GM12878 (cell line): Measurements from ENCODE around the gene ELMO3. TPM values are rescaled to one million over a fixed set of nuclear protein-coding genes. Genes with fewer than 3 reads are reported as not detected.

Source experiments
- ATAC-seq: fragments of 200-7000 bp; cut with Tn5 transposase; 3 replicates; pipeline ENCODE4 v1.9.1; 2020; ENCODE audit warnings: mild to moderate bottlenecking, moderate library complexity
- BruUV-seq: library from RNA; stranded (reverse); fragments of 400-500 nt; replicated peaks from 2 replicates; lab custom pipeline; 2021; lab: Mats Ljungman, UMichigan
- CTCF ChIA-PET: fragments of 300-600 bp; sonication (Branson Sonifier 250); formaldehyde crosslinking; extraction: SDS; loops from one replicate; lab custom pipeline; 2021; ENCODE audit warnings: inconsistent platforms; lab: Yijun Ruan, JAX
- POLR2A ChIA-PET: fragments of 350-600 bp; formaldehyde crosslinking; extraction: SDS; loops from one replicate; lab custom pipeline; 2021; ENCODE audit warnings: inconsistent platforms; lab: Charles Lee
- RAD21 ChIA-PET: fragments of 300-600 bp; sonication (Branson Sonifier 250); formaldehyde crosslinking; loops from one replicate; lab custom pipeline; 2023; ENCODE audit warnings: antibody characterized with exemption; ENCODE audit not compliant: unreplicated experiment; lab: Charles Lee
- SMC1A ChIA-PET: fragments of 300-600 bp; sonication (Branson Sonifier 250); formaldehyde crosslinking; loops from one replicate; lab custom pipeline; 2023; ENCODE audit not compliant: unreplicated experiment, uncharacterized antibody; lab: Charles Lee
- DNase-seq: peaks from one replicate; pipeline ENCODE4 v3.0.0-alpha.2; 2011; ENCODE audit warnings: low read depth, low spot score
- FAIRE-seq: peaks from 3 replicates; lab custom pipeline; 2011; peaks lifted over from hg19 to GRCh38; lab: Jason Lieb, UNC
- H2AFZ ChIP-seq: 2 replicates; pipeline ENCODE4 v1.6.0; 2011; ENCODE audit warnings: low read depth, low read length, control low read depth; ENCODE audit not compliant: control insufficient read depth
- H3K27ac ChIP-seq: 2 replicates; pipeline ENCODE4 v1.5.1; 2011; ENCODE audit warnings: control low read depth; ENCODE audit not compliant: control insufficient read depth, insufficient read depth
- H3K27me3 ChIP-seq, 2 experiments: replicated peaks in 1 of 2; 2 replicates each; pipeline versions ENCODE4 v1.6.0 to v1.6.1; 2011; ENCODE audit warnings: low read length in 1 of 2; ENCODE audit not compliant: control insufficient read depth in 2 of 2, insufficient read depth in 2 of 2
- H3K36me3 ChIP-seq, 2 experiments: 2 replicates each; pipeline ENCODE4 v1.5.1; 2011; ENCODE audit warnings: low read length in 1 of 2; ENCODE audit not compliant: control insufficient read depth in 2 of 2, insufficient read depth in 2 of 2
- H3K4me1 ChIP-seq: 2 replicates; pipeline ENCODE4 v1.6.1; 2011; ENCODE audit warnings: mild to moderate bottlenecking, low read length, moderate library complexity, mixed read lengths; ENCODE audit not compliant: control insufficient read depth, insufficient read depth
- H3K4me2 ChIP-seq: 2 replicates; pipeline ENCODE4 v1.6.0; 2011; ENCODE audit warnings: control low read depth; ENCODE audit not compliant: control insufficient read depth, insufficient read depth
- H3K4me3 ChIP-seq: fragments of 200-600 bp; sonication (generic); 2 replicates; pipeline ENCODE4 v1.5.1; 2016
- H3K79me2 ChIP-seq: 2 replicates; pipeline ENCODE4 v1.6.0; 2011; ENCODE audit warnings: low read length; ENCODE audit not compliant: control insufficient read depth, insufficient read depth
- H3K9ac ChIP-seq: 2 replicates; pipeline ENCODE4 v1.8.0; 2011; ENCODE audit warnings: low read length, control low read depth, mixed read lengths; ENCODE audit not compliant: control insufficient read depth, insufficient read depth
- H3K9me3 ChIP-seq: replicated peaks from 3 replicates; pipeline ENCODE4 v1.5.1; 2011; ENCODE audit warnings: mild to moderate bottlenecking, low read length; ENCODE audit not compliant: control insufficient read depth, insufficient read depth
- H4K20me1 ChIP-seq: 2 replicates; pipeline ENCODE4 v1.6.0; 2011; ENCODE audit not compliant: control insufficient read depth, insufficient read depth
- ATF7 ChIP-seq: fragments of 450-650 bp; IDR thresholded peaks from 2 replicates; pipeline ENCODE4 v1.6.1; 2016; ENCODE audit warnings: low read depth, mild to moderate bottlenecking
- BCL11A ChIP-seq: IDR thresholded peaks from 2 replicates; pipeline ENCODE4 v1.6.1; 2011; ENCODE audit warnings: low read depth, low read length
- CREM ChIP-seq: IDR thresholded peaks from 2 replicates; pipeline ENCODE4 v1.6.1; 2014; ENCODE audit warnings: antibody characterized with exemption, low read depth
- GABPA ChIP-seq: IDR thresholded peaks from 2 replicates; pipeline ENCODE4 v1.6.1; 2014; ENCODE audit warnings: antibody characterized with exemption, low read depth, mild to moderate bottlenecking, inconsistent platforms
- HDAC6 ChIP-seq: fragments of 200-600 bp; sonication (generic); IDR thresholded peaks from one replicate; pipeline ENCODE4 v1.8.0; 2017; ENCODE audit warnings: antibody characterized with exemption; ENCODE audit not compliant: unreplicated experiment
- HDGF ChIP-seq: fragments of 450-650 bp; IDR thresholded peaks from 2 replicates; pipeline ENCODE4 v1.6.1; 2016; ENCODE audit warnings: antibody characterized with exemption
- RELA ChIP-seq: fragments of 450-650 bp; IDR thresholded peaks from 2 replicates; pipeline ENCODE4 v1.8.0; 2014; ENCODE audit warnings: borderline replicate concordance; ENCODE audit not compliant: partially characterized antibody
- SREBF1 ChIP-seq: IDR thresholded peaks from 2 replicates; pipeline ENCODE4 v1.6.1; 2012; ENCODE audit warnings: mild to moderate bottlenecking, low read length
- SRF ChIP-seq, 2 experiments: IDR thresholded peaks; 2 replicates each; pipeline ENCODE4 v1.6.1; 2011; ENCODE audit warnings: low read depth in 2 of 2, low read length in 2 of 2, mild to moderate bottlenecking in 1 of 2, moderate library complexity in 1 of 2
- ZBED1 ChIP-seq: IDR thresholded peaks from 2 replicates; pipeline ENCODE4 v1.6.1; 2016; ENCODE audit warnings: borderline replicate concordance
- ZBTB33 ChIP-seq: fragments of 450-650 bp; IDR thresholded peaks from 2 replicates; pipeline ENCODE4 v1.6.1; 2017; ENCODE audit warnings: mild to moderate bottlenecking
- ZSCAN29 ChIP-seq: fragments of 450-650 bp; IDR thresholded peaks from 2 replicates; pipeline ENCODE4 v1.6.1; 2017; ENCODE audit warnings: mild to moderate bottlenecking, moderate library complexity
- WGBS: methylation state at CpG from one replicate; pipeline ENCODE4 v1.1.6; 2016; ENCODE audit warnings: low lambda C conversion rate; ENCODE audit not compliant: insufficient replicate concordance, insufficient coverage; ENCODE audit errors: missing lambda C conversion rate; 5-methylcytosine and 5-hydroxymethylcytosine counted together
- in situ Hi-C: fragments of 300-500 bp; cut with MboI; formaldehyde crosslinking; loops from 9 replicates; pipeline ENCODE4 v1.14.3; 2018; ENCODE audit warnings: mixed read lengths
- intact Hi-C: fragments of 100-400 bp; cut with micrococcal nuclease; formaldehyde crosslinking; loops from one replicate; pipeline ENCODE4 v1.14.2; 2022; ENCODE audit not compliant: unreplicated experiment
- polyA plus RNA-seq, 11 experiments: library from polyadenylated mRNA; depleted of rRNA in 4 of 11; unstranded in 6 of 11; stranded (reverse) in 5 of 11; fragments of >200 nt; fragmentation: Nextera tagmentation in 4 of 11; fragmentation: Illumina TruSeq in 1 of 11; extraction: Ambion mirVana in 4 of 11; extraction: Trizol in 1 of 11; gene quantifications; 1 replicate in 1 of 11; 2 replicates in 10 of 11; pipeline versions ENCODE4 v1.2.1 to v1.2.3, GENCODE V29; 2011 to 2016; ENCODE audit warnings: inconsistent platforms in 2 of 11, missing spikeins in 2 of 11, low read depth in 1 of 11
- total RNA-seq, 4 experiments: library from RNA; depleted of rRNA in 3 of 4; stranded (reverse); fragments of >200 nt in 3 of 4; fragmentation: Illumina TruSeq in 1 of 4; extraction: Trizol in 1 of 4; gene quantifications; 2 replicates each; pipeline versions ENCODE4 v1.2.1 to v1.2.3, GENCODE V29; 2013 to 2021

Gene ELMO3
- total and polyA plus RNA-seq, 10 of the 15 experiments (the other 5 are each of a cell fraction or from before 2014, with no cell fraction given), result 0.05 to 4.7 (median 0.96) TPM; not detected in 1

GRCh38 chr16:67241008-67241900, 42.3 kb downstream of the ELMO3 start:
- intact Hi-C loops, result no loop called here
- in situ Hi-C loops, result no loop called here
- DNase-seq (no peak), ATAC-seq (no peak), FAIRE-seq (no peak)
- Histone ChIP-seq H3K27ac (0 out of 2 replicates have a peak overlapping the region, but pooled peaks have one; percentile 13), H3K4me2 (no peak overlapping the region), H4K20me1 (no peaks in the 10 kb centered on the region), H2AFZ (no peak overlapping the region), H3K9ac (no peak overlapping the region), H3K4me3 (no peak overlapping the region), H3K9me3 (no peaks in the 10 kb centered on the region), H3K36me3 (peaks cover 12 to 19% of the 10 kb centered on the region in 2 experiments; a peak in 3 of 4 replicates), H3K79me2 (peaks cover 39% of the 10 kb centered on the region), H3K27me3 (no peaks in the 10 kb centered on the region), H3K4me1 (peaks cover 31% of the 10 kb centered on the region)
- POLR2A ChIA-PET, result interaction anchor here (8.0 kb wide), 1 partner anchor 15 kb away, joined by 100 read pairs; the partner anchor contains the start of gene TMEM208
- RAD21 ChIA-PET, result interaction anchor here (4.6 kb wide), 1 partner anchor 14 kb away, joined by 35 read pairs; the partner anchor contains the start of gene TMEM208
- SMC1A ChIA-PET, result no interaction called here
- BruUV-seq, result no TSS peak
- TF ChIP-seq BCL11A (no peak), CREM (no peak), ATF7 (no peak), GABPA (no peak), HDGF (no peak), RELA (no peak), ZBTB33 (no peak), ZSCAN29 (no peak), ZBED1 (no peak), SREBF1 (no peak), HDAC6 (no peak), SRF (IDR thresholded peaks at IDR 0.05; ENCODE audit: low read depth in 2 of 2, low read length in 2 of 2) (no peak)
- CTCF ChIA-PET, result interaction anchor here (0.9 kb wide), 1 partner anchor 15 kb away, joined by 3 read pairs; no protein-coding TSS in a partner anchor
- 66% methylated on average over 8 of the region's 10 CpGs for WGBS
